PC-3 (cell line): ENCODE data around the gene BARHL2.

Source experiments
- EZH2 ChIP-seq: fragments of 300-600 bp; sonication (generic); IDR thresholded peaks from one replicate; pipeline ENCODE4 v1.6.1; 2017; ENCODE audit warnings: antibody characterized with exemption, mild to moderate bottlenecking, low read length; ENCODE audit not compliant: unreplicated experiment
- EZH2phosphoT487 ChIP-seq: fragments of 300-600 bp; sonication (generic); IDR thresholded peaks from 2 replicates; pipeline ENCODE4 v1.6.1; 2018; ENCODE audit warnings: mild to moderate bottlenecking, antibody characterized with exemption, low read length, borderline replicate concordance
- TF ChIP-seq, protein P1 (sequence below): fragments of 300-600 bp; sonication (generic); conservative IDR thresholded peaks from 2 replicates; pipeline ENCODE4 v1.5.1; 2017; ENCODE audit warnings: antibody characterized with exemption, low read depth, mild to moderate bottlenecking, low read length

GRCh38 chr1:90761156-90761555 lies 44.1 kb upstream of the BARHL2 start:
- TF ChIP-seq, protein P1, sequence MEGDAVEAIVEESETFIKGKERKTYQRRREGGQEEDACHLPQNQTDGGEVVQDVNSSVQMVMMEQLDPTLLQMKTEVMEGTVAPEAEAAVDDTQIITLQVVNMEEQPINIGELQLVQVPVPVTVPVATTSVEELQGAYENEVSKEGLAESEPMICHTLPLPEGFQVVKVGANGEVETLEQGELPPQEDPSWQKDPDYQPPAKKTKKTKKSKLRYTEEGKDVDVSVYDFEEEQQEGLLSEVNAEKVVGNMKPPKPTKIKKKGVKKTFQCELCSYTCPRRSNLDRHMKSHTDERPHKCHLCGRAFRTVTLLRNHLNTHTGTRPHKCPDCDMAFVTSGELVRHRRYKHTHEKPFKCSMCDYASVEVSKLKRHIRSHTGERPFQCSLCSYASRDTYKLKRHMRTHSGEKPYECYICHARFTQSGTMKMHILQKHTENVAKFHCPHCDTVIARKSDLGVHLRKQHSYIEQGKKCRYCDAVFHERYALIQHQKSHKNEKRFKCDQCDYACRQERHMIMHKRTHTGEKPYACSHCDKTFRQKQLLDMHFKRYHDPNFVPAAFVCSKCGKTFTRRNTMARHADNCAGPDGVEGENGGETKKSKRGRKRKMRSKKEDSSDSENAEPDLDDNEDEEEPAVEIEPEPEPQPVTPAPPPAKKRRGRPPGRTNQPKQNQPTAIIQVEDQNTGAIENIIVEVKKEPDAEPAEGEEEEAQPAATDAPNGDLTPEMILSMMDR, result no peak
- no peak for TF ChIP-seq EZH2
- no peak for TF ChIP-seq EZH2phosphoT487
